ENCODE measurements around the gene DYRK1A. TPM values are rescaled to one million over a fixed set of nuclear protein-coding genes. Genes with fewer than 3 reads are reported as not detected.

The DYRK1A gene
- polyA plus RNA-seq, 2 donors: 14.2 to 18.5 TPM

- H3K4me3 ChIP-seq (ENCODE audit: low read depth in 1 of 2, low read length in 2 of 2): no peak overlapping the region
- 92% methylated on average over 2 of the region's 2 CpGs for WGBS, 2 donors
- no peaks in the 10 kb centered on the region for H3K27me3 ChIP-seq (ENCODE audit: control insufficient read depth in 1 of 2, insufficient read depth in 2 of 2, low read length in 2 of 2)
- H3K27ac ChIP-seq (ENCODE audit: low read depth in 2 of 2, low read length in 1 of 2): no peak overlapping the region
- H3K36me3 ChIP-seq (ENCODE audit: control insufficient read depth in 2 of 2, insufficient read depth in 2 of 2, low read length in 1 of 2): peaks cover 0 to 4% of the 10 kb centered on the region in 2 donors
- H3K9me3 ChIP-seq (ENCODE audit: control insufficient read depth in 2 of 2, insufficient read depth in 1 of 2, low read depth in 1 of 2, low read length in 1 of 2): no peaks in the 10 kb centered on the region
- H3K4me1 ChIP-seq (ENCODE audit: control insufficient read depth in 2 of 2, insufficient read depth in 2 of 2, low read length in 1 of 2): peaks cover 0 to 5% of the 10 kb centered on the region in 2 donors
Measured at GRCh38 chr21:37393030-37393429, 26.5 kb downstream of the DYRK1A start.

- 90 to 95% methylated on average over 3 of the region's 3 CpGs for WGBS, 2 donors
- Histone ChIP-seq H3K27ac (ENCODE audit: low read depth in 2 of 2, low read length in 1 of 2) (no peak overlapping the region), H3K36me3 (ENCODE audit: control insufficient read depth in 2 of 2, insufficient read depth in 2 of 2, low read length in 1 of 2) (peaks cover 0 to 4% of the 10 kb centered on the region in 2 donors), H3K27me3 (ENCODE audit: control insufficient read depth in 1 of 2, insufficient read depth in 2 of 2, low read length in 2 of 2) (no peaks in the 10 kb centered on the region), H3K4me3 (ENCODE audit: low read depth in 1 of 2, low read length in 2 of 2) (no peak overlapping the region), H3K9me3 (ENCODE audit: control insufficient read depth in 2 of 2, insufficient read depth in 1 of 2, low read depth in 1 of 2, low read length in 1 of 2) (no peaks in the 10 kb centered on the region), H3K4me1 (ENCODE audit: control insufficient read depth in 2 of 2, insufficient read depth in 2 of 2, low read length in 1 of 2) (peaks cover 0 to 4% of the 10 kb centered on the region in 2 donors)
Measured at GRCh38 chr21:37393786-37394185, 27.2 kb downstream of the DYRK1A start.

GRCh38 chr21:37395961-37396360, 29.4 kb downstream of the DYRK1A start:
- H3K4me3 ChIP-seq (ENCODE audit: low read depth in 1 of 2, low read length in 2 of 2): no peak overlapping the region
- H3K9me3 ChIP-seq (ENCODE audit: control insufficient read depth in 2 of 2, insufficient read depth in 1 of 2, low read depth in 1 of 2, low read length in 1 of 2): no peaks in the 10 kb centered on the region
- WGBS, 2 donors: 85 to 88% methylated on average over 2 of the region's 2 CpGs
- H3K27me3 ChIP-seq (ENCODE audit: control insufficient read depth in 1 of 2, insufficient read depth in 2 of 2, low read length in 2 of 2): no peaks in the 10 kb centered on the region
- H3K4me1 ChIP-seq (ENCODE audit: control insufficient read depth in 2 of 2, insufficient read depth in 2 of 2, low read length in 1 of 2): peaks cover 2 to 5% of the 10 kb centered on the region in 2 donors
- no peak overlapping the region for H3K27ac ChIP-seq (ENCODE audit: low read depth in 2 of 2, low read length in 1 of 2)
- peaks cover 0 to 4% of the 10 kb centered on the region in 2 donors for H3K36me3 ChIP-seq (ENCODE audit: control insufficient read depth in 2 of 2, insufficient read depth in 2 of 2, low read length in 1 of 2)

GRCh38 chr21:37396855-37397254, 30.3 kb downstream of the DYRK1A start:
- WGBS, 2 donors: 90% methylated on average over 6 of the region's 6 CpGs
- Histone ChIP-seq H3K27ac (ENCODE audit: low read depth in 2 of 2, low read length in 1 of 2) (no peak overlapping the region), H3K9me3 (ENCODE audit: control insufficient read depth in 2 of 2, insufficient read depth in 1 of 2, low read depth in 1 of 2, low read length in 1 of 2) (no peaks in the 10 kb centered on the region), H3K27me3 (ENCODE audit: control insufficient read depth in 1 of 2, insufficient read depth in 2 of 2, low read length in 2 of 2) (no peaks in the 10 kb centered on the region), H3K36me3 (ENCODE audit: control insufficient read depth in 2 of 2, insufficient read depth in 2 of 2, low read length in 1 of 2) (peaks cover 0 to 4% of the 10 kb centered on the region in 2 donors), H3K4me1 (ENCODE audit: control insufficient read depth in 2 of 2, insufficient read depth in 2 of 2, low read length in 1 of 2) (peaks cover 2 to 5% of the 10 kb centered on the region in 2 donors), H3K4me3 (ENCODE audit: low read depth in 1 of 2, low read length in 2 of 2) (no peak overlapping the region)

- H3K27me3 ChIP-seq (ENCODE audit: control insufficient read depth in 1 of 2, insufficient read depth in 2 of 2, low read length in 2 of 2): no peaks in the 10 kb centered on the region
- no peak overlapping the region for H3K4me3 ChIP-seq (ENCODE audit: low read depth in 1 of 2, low read length in 2 of 2)
- H3K36me3 ChIP-seq (ENCODE audit: control insufficient read depth in 2 of 2, insufficient read depth in 2 of 2, low read length in 1 of 2): no peaks in the 10 kb centered on the region
- WGBS, 2 donors: 71 to 72% methylated on average over 5 of the region's 5 CpGs
- no peak overlapping the region for H3K27ac ChIP-seq (ENCODE audit: low read depth in 2 of 2, low read length in 1 of 2)
- H3K4me1 ChIP-seq (ENCODE audit: control insufficient read depth in 2 of 2, insufficient read depth in 2 of 2, low read length in 1 of 2): peaks cover 2 to 3% of the 10 kb centered on the region in 2 donors
- H3K9me3 ChIP-seq (ENCODE audit: control insufficient read depth in 2 of 2, insufficient read depth in 1 of 2, low read depth in 1 of 2, low read length in 1 of 2): no peaks in the 10 kb centered on the region
Measured at GRCh38 chr21:37398697-37399096, 32.1 kb downstream of the DYRK1A start.

- H3K27ac ChIP-seq (ENCODE audit: low read depth in 2 of 2, low read length in 1 of 2): no peak overlapping the region
- no peaks in the 10 kb centered on the region for H3K36me3 ChIP-seq (ENCODE audit: control insufficient read depth in 2 of 2, insufficient read depth in 2 of 2, low read length in 1 of 2)
- H3K27me3 ChIP-seq (ENCODE audit: control insufficient read depth in 1 of 2, insufficient read depth in 2 of 2, low read length in 2 of 2): no peaks in the 10 kb centered on the region
- peaks cover 7 to 10% of the 10 kb centered on the region in 2 donors for H3K4me1 ChIP-seq (ENCODE audit: control insufficient read depth in 2 of 2, insufficient read depth in 2 of 2, low read length in 1 of 2)
- WGBS, 2 donors: 95 to 96% methylated on average over 3 of the region's 3 CpGs
- no peak overlapping the region for H3K4me3 ChIP-seq (ENCODE audit: low read depth in 1 of 2, low read length in 2 of 2)
- H3K9me3 ChIP-seq (ENCODE audit: control insufficient read depth in 2 of 2, insufficient read depth in 1 of 2, low read depth in 1 of 2, low read length in 1 of 2): no peaks in the 10 kb centered on the region
Measured at GRCh38 chr21:37402251-37402867, 35.8 kb downstream of the DYRK1A start.

GRCh38 chr21:37405629-37406028, 39.1 kb downstream of the DYRK1A start:
- Histone ChIP-seq H3K4me1 (ENCODE audit: control insufficient read depth in 2 of 2, insufficient read depth in 2 of 2, low read length in 1 of 2) (peaks cover 7 to 9% of the 10 kb centered on the region in 2 donors), H3K4me3 (ENCODE audit: low read depth in 1 of 2, low read length in 2 of 2) (no peak overlapping the region), H3K27me3 (ENCODE audit: control insufficient read depth in 1 of 2, insufficient read depth in 2 of 2, low read length in 2 of 2) (no peaks in the 10 kb centered on the region), H3K27ac (ENCODE audit: low read depth in 2 of 2, low read length in 1 of 2) (no peak overlapping the region), H3K36me3 (ENCODE audit: control insufficient read depth in 2 of 2, insufficient read depth in 2 of 2, low read length in 1 of 2) (no peaks in the 10 kb centered on the region), H3K9me3 (ENCODE audit: control insufficient read depth in 2 of 2, insufficient read depth in 1 of 2, low read depth in 1 of 2, low read length in 1 of 2) (no peaks in the 10 kb centered on the region)
- WGBS, 2 donors: 66 to 67% methylated on average over 4 of the region's 4 CpGs

GRCh38 chr21:37407719-37408420, 41.3 kb downstream of the DYRK1A start:
- Histone ChIP-seq H3K36me3 (ENCODE audit: control insufficient read depth in 2 of 2, insufficient read depth in 2 of 2, low read length in 1 of 2) (no peaks in the 10 kb centered on the region), H3K27ac (ENCODE audit: low read depth in 2 of 2, low read length in 1 of 2) (no peak overlapping the region), H3K4me1 (ENCODE audit: control insufficient read depth in 2 of 2, insufficient read depth in 2 of 2, low read length in 1 of 2) (peaks cover 7 to 9% of the 10 kb centered on the region in 2 donors), H3K27me3 (ENCODE audit: control insufficient read depth in 1 of 2, insufficient read depth in 2 of 2, low read length in 2 of 2) (no peaks in the 10 kb centered on the region), H3K4me3 (ENCODE audit: low read depth in 1 of 2, low read length in 2 of 2) (no peak overlapping the region), H3K9me3 (ENCODE audit: control insufficient read depth in 2 of 2, insufficient read depth in 1 of 2, low read depth in 1 of 2, low read length in 1 of 2) (no peaks in the 10 kb centered on the region)
- WGBS, 2 donors: 48% methylated on average over 6 of the region's 6 CpGs

- H3K27ac ChIP-seq (ENCODE audit: low read depth in 2 of 2, low read length in 1 of 2): no peak overlapping the region
- H3K36me3 ChIP-seq (ENCODE audit: control insufficient read depth in 2 of 2, insufficient read depth in 2 of 2, low read length in 1 of 2): no peaks in the 10 kb centered on the region
- no peaks in the 10 kb centered on the region for H3K9me3 ChIP-seq (ENCODE audit: control insufficient read depth in 2 of 2, insufficient read depth in 1 of 2, low read depth in 1 of 2, low read length in 1 of 2)
- WGBS, 2 donors: 95 to 100% methylated on average over 2 of the region's 2 CpGs
- H3K27me3 ChIP-seq (ENCODE audit: control insufficient read depth in 1 of 2, insufficient read depth in 2 of 2, low read length in 2 of 2): no peaks in the 10 kb centered on the region
- no peak overlapping the region for H3K4me3 ChIP-seq (ENCODE audit: low read depth in 1 of 2, low read length in 2 of 2)
- H3K4me1 ChIP-seq (ENCODE audit: control insufficient read depth in 2 of 2, insufficient read depth in 2 of 2, low read length in 1 of 2): peaks cover 7 to 9% of the 10 kb centered on the region in 2 donors
Measured at GRCh38 chr21:37408464-37409193, 42.1 kb downstream of the DYRK1A start.

Measured in esophagus (tissue), 2 donors.